NCI-H345 treated with DMSO at 0.1 percent for 48 hours (cell line): ENCODE data around the gene LCE1D.

Experiments used
- DNase-seq: peaks from one replicate; lab custom pipeline; 2025; ENCODE audit not compliant: unreplicated experiment; lab: John Stamatoyannopoulos, UW

LCE1D gene

DNA sequence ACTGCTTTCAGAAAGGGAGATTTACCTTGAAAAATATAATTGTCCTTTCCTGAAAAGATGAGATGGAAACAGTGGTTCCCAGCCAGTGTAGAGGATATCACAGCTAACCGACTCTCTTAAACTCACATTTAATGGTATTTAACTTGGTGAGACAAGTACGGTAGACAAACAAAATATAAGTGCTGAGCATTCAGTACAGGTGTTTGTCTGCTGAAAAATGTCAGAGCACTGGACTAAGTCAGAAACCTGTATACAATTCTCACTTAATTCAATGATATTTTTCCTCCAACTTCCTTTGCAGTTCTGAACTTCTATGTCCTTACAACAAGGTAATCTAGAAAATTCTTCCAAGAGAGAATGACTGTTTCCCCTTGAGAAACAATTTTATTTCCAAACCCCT, 15.2 kb downstream of the LCE1D start, which contains the start of gene LCE1B:
Gene LCE1B (plus strand): TSS at position 301 of the 400 bp plus-strand sequence. CDS start 476 bp downstream, outside the sequence.
- no peak for DNase-seq

- DNase-seq, result no peak
These were observed 20.8 kb downstream of the LCE1D start for GRCh38 chr1:152817309-152817708.

- no peak for DNase-seq
These were observed 26.8 kb downstream of the LCE1D start for GRCh38 chr1:152823294-152823693.

DNA sequence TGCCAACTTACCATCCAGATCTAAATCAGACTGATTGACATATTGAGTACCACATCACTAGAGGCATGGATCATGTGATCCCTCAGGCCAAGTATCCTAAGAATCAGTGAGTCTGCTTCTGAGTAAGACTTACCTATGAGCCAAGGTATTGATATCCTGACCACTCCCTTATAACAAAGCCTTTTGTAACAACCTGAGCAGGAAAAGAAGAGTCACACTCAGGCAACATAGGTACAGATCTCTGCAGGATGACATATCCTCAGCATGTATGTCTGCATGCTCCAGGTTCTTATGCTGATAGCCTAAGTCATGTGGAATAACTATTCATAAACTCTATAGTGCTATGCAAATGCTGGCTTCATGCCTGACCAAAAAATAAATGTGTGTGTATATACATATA, 28.4 kb downstream of the LCE1D start:
- DNase-seq, result no peak

DNA sequence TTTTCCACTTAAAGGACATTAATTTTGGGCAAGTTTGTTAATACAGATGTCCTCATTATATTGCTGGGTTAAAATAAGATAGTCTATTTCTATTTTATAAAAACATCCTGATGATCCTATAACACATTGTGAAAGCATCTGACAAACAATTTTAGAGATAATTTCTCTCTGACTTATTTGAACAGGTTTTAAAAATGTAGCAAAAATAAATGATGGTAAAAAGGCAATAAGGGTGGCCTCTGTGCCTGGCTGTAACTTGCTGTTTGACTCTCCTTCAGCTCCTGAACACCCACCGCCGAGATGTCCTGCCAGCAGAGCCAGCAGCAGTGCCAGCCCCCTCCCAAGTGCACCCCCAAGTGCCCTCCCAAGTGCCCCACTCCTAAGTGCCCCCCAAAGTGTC, 30.7 kb downstream of the LCE1D start, which contains the start of gene LCE1A:
Gene LCE1A (plus strand): TSS at position 301 of the 400 bp plus-strand sequence. CDS start 0 bp downstream, at position 301.
- no peak for DNase-seq

DNA sequence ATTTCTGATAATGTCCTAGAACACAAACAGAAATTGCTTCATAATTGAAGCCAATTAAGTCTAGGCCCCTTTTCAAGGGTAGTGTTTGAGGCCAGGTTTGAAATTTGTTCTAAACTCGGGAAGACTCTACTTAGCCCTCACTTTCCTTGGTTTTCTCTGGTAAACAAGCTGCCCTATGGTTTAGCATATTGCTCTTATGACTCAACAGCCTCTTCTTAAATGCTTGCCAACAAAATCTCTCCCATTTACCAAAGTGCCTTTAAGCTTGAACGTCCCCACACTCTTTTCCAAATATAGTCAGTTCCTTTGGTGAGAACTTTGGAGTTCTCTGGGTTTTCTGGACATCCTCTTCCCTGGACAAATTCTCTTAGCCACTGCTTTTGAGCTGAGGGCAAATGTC, 40.3 kb downstream of the LCE1D start:
- DNase-seq, result no peak

DNA sequence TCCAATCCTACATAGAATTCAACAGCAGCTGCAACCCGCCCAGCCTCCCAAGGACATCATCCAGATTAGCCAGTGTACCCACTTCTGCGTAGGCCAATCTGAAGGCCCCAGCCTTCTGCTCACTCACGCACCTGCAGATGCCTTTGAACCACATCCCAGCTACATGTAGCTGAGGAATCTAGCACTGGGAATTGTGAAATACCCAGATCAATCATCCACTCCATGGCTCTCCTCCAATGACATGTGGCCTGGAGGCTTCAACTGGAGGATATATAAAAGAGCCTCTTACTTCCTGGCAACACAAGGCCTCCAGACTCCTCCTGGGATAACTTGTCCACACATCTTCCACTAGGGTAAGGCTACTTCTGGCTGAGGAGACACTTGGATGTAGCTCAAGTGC, 46.0 kb downstream of the LCE1D start, which contains the start of gene LCE6A:
Gene LCE6A (plus strand): TSS at position 301 of the 400 bp plus-strand sequence. CDS start 665 bp downstream, outside the sequence.
- no peak for DNase-seq
